Glomerular endothelial cell (primary cell): Measurements from ENCODE around the gene AQP12A. TPM values are rescaled to one million over a fixed set of nuclear protein-coding genes. Genes with fewer than 3 reads are reported as not detected.
"Not testable (repeated sequence)": the region's sequence is repeated elsewhere in the genome, so short reads cannot be mapped to it uniquely, and the experiment has no call there.

ENCODE experiments used
- DNase-seq: peaks from one replicate; pipeline ENCODE4 v3.0.0-alpha.2; 2011; ENCODE audit warnings: low read depth, low spot score; ENCODE audit errors: extremely low read depth
- total RNA-seq: library from RNA; depleted of rRNA; stranded (reverse); fragments of >200 nt; gene quantifications from 2 replicates; pipeline ENCODE4 v1.2.3, GENCODE V29; 2015

Gene AQP12A
- not detected in 2 replicates for total RNA-seq

GRCh38 chr2:240691631-240692420 lies at the start of gene AQP12A:
TSS of gene AQP12A (plus strand) at chr2:240691866. CDS start at chr2:240691914, 48 bp downstream.
- DNase-seq, result not testable (repeated sequence)

- no peak for DNase-seq
These were observed 49.4 kb upstream of the AQP12A start for GRCh38 chr2:240642061-240642805.

- no peak for DNase-seq
These were observed 48.9 kb upstream of the AQP12A start for GRCh38 chr2:240642806-240643092.

GRCh38 chr2:240643093-240643810 lies 48.4 kb upstream of the AQP12A start:
- DNase-seq, result no peak

- no peak for DNase-seq
These were observed 47.9 kb upstream of the AQP12A start for GRCh38 chr2:240643811-240644150.

GRCh38 chr2:240644171-240644651 lies 47.5 kb upstream of the AQP12A start:
- DNase-seq, result no peak

- no peak for DNase-seq
These were observed 46.8 kb upstream of the AQP12A start for GRCh38 chr2:240644859-240645301.

- DNase-seq, result no peak
These were observed 46.3 kb upstream of the AQP12A start for GRCh38 chr2:240645346-240645745.

- no peak for DNase-seq
These were observed 45.9 kb upstream of the AQP12A start for GRCh38 chr2:240645801-240646175.

GRCh38 chr2:240646176-240646899 lies 45.3 kb upstream of the AQP12A start:
- DNase-seq, result no peak

- no peak for DNase-seq
These were observed 44.7 kb upstream of the AQP12A start for GRCh38 chr2:240646900-240647502.

GRCh38 chr2:240647503-240648154 lies 44.0 kb upstream of the AQP12A start:
- no peak for DNase-seq

GRCh38 chr2:240648155-240648649 lies 43.5 kb upstream of the AQP12A start:
- DNase-seq, result no peak

GRCh38 chr2:240648650-240649275 lies 42.9 kb upstream of the AQP12A start:
- DNase-seq, result no peak

- DNase-seq, result no peak
These were observed 42.3 kb upstream of the AQP12A start for GRCh38 chr2:240649331-240649730.

GRCh38 chr2:240650254-240650965 lies 41.3 kb upstream of the AQP12A start:
- no peak for DNase-seq

GRCh38 chr2:240651185-240651584 lies 40.5 kb upstream of the AQP12A start:
- DNase-seq, result no peak
